ENCODE results near the gene TTLL10.

DNA sequence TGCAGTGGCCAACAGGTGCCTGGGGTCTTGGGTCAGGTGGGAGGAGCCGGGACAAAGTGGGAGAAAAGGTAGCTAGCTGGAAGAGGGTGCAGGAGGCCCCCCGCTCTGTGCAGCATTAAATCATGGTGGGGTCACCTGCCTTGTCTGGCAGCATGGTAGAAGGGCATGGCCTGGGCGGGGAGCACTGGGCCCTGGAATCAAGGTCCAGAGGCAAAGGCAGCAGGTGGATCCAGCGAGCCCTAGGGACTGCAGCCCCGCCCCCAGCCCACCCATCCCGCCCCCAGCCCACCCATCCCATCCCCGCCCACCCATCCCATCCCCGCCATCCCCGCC is 16.7 kb upstream of the TTLL10 start:
- TF ChIP-seq CTCF (conservative IDR thresholded peaks at IDR 0.05) (no peak), EZH2 (IDR thresholded peaks at IDR 0.05; ENCODE audit: low read depth) (no peak)

Measured in PC-9 (cell line).